Fibroblast of skin of back (primary cell): Measurements from ENCODE around the gene CSTF3.
A peak's percentile ranks its signal among the peaks of the same experiment; 100 is the strongest.

Experiments
- DNase-seq: peaks from one replicate; pipeline ENCODE4 v3.0.0-alpha.2; 2013

The CSTF3 gene

DNA sequence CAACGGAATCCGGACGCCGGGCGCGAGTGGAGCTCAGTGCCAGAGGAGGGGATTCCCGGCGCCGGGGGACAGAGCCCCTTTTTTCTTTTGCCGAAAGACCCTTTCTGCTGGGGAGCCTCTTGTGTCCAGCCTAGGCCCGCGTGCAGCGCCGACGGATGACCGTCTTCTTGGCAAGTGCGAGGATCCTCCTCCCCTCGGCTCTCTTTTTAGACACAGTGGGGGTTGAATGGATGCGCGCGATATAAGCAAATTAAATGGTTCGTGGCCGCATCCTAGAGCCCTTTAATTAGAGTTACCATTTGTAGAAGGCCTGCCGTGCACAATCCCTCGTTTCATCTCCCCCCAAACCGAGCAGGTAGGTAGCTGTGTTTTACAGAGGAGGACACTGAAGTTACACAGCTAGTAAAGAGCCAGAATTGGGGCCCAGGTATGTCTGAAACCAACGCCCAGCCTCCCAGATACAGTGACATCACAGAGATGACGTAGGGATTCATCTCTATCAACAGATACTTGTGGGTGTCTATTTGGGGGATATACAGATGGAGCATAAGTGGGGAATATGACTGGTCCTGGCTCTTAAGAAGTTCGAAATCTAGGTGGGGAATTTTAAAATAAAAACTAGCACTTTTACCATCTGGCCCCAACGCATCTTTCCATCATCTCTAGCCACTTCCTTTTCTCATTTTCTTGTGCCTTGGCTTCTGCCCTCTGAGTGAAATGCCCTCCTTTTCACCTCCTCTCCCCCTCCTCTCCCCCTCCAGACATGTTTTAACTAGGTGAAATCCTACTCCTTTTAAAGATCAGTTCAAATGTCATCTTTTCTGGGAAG lies 121.0 kb downstream of the CSTF3 start:
- DNase-seq, result no peak

DNA sequence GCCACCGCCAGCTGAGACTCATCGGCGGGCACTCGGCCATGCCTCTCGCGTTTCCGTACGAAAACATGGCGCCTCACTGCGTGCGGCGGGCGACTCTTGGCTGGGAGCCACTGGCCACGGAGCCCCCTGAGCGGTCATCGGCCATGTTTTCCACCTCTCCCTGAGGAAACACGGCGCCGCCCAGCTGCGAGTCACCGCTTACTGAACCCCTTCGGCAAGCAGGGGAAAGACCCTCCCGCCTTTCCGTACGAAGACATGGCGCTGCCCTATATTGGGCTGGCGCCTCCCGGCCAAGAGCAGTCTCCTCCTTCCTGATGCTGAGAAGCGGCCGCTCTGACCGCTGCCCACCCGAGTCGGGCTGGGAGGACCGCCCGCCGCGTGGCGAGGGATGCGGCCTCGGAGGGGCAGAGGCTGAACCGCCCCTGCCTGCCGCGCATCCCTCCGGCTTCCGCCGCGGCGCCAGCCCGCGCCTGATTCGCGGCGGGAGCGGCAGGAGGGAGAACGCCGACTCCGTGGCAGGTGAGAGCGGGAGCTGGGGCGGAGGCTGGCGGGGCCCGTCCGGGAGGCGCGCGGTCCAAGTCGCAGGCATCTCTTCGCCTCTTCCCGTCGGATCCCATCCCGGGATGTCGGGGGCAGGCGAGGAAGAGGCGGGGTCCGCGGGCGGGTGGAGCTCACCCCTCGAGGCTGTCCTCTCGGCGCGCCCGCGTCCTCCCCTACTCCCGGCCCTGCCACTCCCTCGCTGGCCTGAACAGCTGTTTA lies 121.8 kb downstream of the CSTF3 start, which contains the start of gene TCP11L1:
Gene TCP11L1, plus strand, starts transcription at position 299 of the 759 bp plus-strand sequence. CDS start 4,202 bp downstream, outside the sequence.
- DNase-seq, result peak; percentile 94

DNA sequence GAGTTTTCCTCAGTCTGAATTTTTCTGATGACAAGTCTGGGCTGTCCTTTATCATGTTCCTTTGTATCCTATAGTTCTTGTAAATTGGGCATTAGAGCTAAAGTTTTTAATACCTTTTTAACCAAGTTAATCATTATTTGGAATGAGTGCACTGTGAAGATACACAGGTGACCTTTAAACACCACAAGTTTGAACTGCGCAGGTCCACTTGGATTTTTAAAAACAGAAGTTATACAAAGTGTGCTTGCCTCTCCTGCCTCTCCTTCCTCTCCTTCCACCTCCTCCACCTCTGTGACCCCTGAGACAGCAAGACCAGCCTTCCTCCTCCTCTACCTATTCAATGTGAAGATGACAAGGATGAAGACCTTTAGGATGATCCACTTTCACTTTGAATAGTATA lies 126.3 kb downstream of the CSTF3 start:
- no peak for DNase-seq
